Right cardiac atrium (tissue), 5 donors: ENCODE results near the gene DTNB. TPM values are rescaled to one million over a fixed set of nuclear protein-coding genes. Genes with fewer than 3 reads are reported as not detected.

Experiments used
- ATAC-seq, 2 donors: fragments of 200-7000 bp; cut with Tn5 transposase; one replicate each; pipeline versions ENCODE4 v1.8.0 to v1.9.1; 2020; ENCODE audit warnings: moderate library complexity in 2 of 2, mild to moderate bottlenecking in 1 of 2
- DNase-seq, 3 donors: peaks; one replicate each; pipeline ENCODE4 v3.0.0-alpha.2; 2020
- H3K27ac ChIP-seq: one replicate; pipeline ENCODE4 v1.5.1; 2013; ENCODE audit warnings: mild to moderate bottlenecking, low read length, control low read depth, moderate library complexity
- H3K27me3 ChIP-seq: one replicate; pipeline ENCODE4 v1.6.1; 2013; ENCODE audit not compliant: control insufficient read depth, insufficient read depth
- H3K4me1 ChIP-seq: one replicate; pipeline ENCODE4 v1.6.1; 2013; ENCODE audit warnings: low read length; ENCODE audit not compliant: control insufficient read depth, insufficient read depth
- H3K4me3 ChIP-seq: one replicate; pipeline ENCODE4 v1.5.1; 2013; ENCODE audit warnings: low read length, control low read depth
- H3K9me3 ChIP-seq: one replicate; pipeline ENCODE4 v1.6.1; 2013; ENCODE audit warnings: low read length; ENCODE audit not compliant: control insufficient read depth
- WGBS: extraction: QIAGEN DNeasy Blood & Tissue Kit; methylation state at CpG from one replicate; pipeline ENCODE4 v1.1.7; 2013; 5-methylcytosine and 5-hydroxymethylcytosine counted together
- intact Hi-C, 4 donors: fragments of 100-400 bp; cut with DNase I; formaldehyde crosslinking; loops; one replicate each; pipeline versions ENCODE4 v1.11.0 to v1.14.0; 2022 to 2023
- polyA plus RNA-seq: library from polyadenylated mRNA; stranded (reverse); fragments of 200-250 nt; gene quantifications from one replicate; pipeline ENCODE4 v1.2.3, GENCODE V29; 2013
- total RNA-seq, 4 donors: library from RNA; stranded (reverse); fragmentation: NEBNext Ultra II Directional; extraction: Animal tissue kit (Norgen Biotek cat#: 25700); gene quantifications; one replicate each; pipeline ENCODE4 v1.2.1, GENCODE V29; 2021
- donor health status: healthy with polysubstance abuse.
- donor health status: DM: no; HTN: yes; CAD: no.
- donor health status: DM: no; HTN: no; CAD: no.
- donor health status: DM: no; HTN: yes; CAD: no; lungs with severe emphysema.
- donor health status: DM: yes; HTN: yes; CAD: no.

DTNB gene
- total and polyA plus RNA-seq, 5 donors = 3.6 to 8.1 (median 6.0) TPM

DNA sequence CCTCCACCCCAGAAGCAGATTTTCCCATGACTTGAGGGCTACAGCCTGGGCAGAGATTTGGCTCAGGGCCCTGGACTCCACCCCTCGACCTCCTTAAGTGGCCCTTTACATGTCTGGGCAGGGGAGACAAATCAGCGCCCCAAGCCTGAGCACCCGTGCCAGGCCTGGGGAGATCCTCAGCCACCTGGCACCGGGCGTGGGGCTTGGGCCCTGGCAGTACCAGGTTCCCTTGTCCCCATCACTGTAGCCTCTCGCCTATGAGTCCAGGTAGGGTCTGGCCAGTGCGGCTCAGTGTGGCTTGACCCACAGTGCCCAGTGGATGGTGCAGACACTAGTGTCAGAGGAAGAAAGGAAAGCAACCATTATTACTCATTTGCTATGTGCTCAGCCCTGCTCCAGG is 309.6 kb downstream of the DTNB start:
- no peak overlapping the region for H3K27ac ChIP-seq
- no peaks in the 10 kb centered on the region for H3K9me3 ChIP-seq
- no peak overlapping the region for H3K4me3 ChIP-seq
- H3K27me3 ChIP-seq = no peaks in the 10 kb centered on the region
- ATAC-seq (no peak), DNase-seq (no peak)
- intact Hi-C loops = no loop called here
- no peaks in the 10 kb centered on the region for H3K4me1 ChIP-seq
- 89% methylated on average over 7 of the region's 7 CpGs for WGBS

DNA sequence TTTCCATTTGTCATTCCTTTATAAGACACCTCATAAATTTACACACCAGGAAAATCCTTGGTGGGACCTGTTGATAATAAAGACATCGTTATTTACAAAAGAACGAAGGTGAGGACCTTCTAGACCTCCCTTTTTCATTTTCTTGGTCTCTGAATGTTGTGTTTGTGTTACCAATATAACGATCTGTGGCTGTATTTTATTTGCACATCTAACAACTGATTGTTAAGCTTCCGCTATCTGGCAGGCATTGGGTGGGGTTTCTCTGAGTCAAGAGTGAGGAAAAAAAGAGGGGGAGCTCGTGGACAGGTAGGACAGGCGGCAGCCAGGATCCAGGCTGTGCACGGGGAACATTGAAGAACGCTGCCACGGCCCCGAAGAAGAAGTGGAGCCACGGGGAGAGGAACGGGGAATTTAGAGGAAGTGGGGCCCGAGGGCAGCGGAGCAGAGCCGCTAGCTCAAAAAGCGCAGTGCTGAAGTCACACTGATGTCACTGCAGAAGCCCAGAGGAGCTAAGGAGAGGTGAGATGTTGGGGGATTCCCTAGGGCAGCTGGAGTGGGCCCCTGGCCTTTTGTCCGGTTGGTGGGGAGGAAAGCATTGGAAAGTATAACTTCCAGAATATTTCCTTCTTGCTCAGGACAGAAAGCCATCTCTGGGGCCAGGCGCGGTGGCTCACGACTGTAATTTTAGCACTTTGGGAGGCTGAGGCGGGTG is 310.8 kb downstream of the DTNB start:
- DNase-seq (peak in 2 of 3 donors; percentile 74 to 75), ATAC-seq (peak; percentile 12 to 47)
- H3K27me3 ChIP-seq = no peaks in the 10 kb centered on the region
- no peaks in the 10 kb centered on the region for H3K9me3 ChIP-seq
- H3K27ac ChIP-seq = no peak overlapping the region
- intact Hi-C loops = no loop called here
- H3K4me1 ChIP-seq = no peaks in the 10 kb centered on the region
- peak overlapping the region; percentile 20 for H3K4me3 ChIP-seq
- WGBS = 50% methylated on average over 21 of the region's 21 CpGs

DNA sequence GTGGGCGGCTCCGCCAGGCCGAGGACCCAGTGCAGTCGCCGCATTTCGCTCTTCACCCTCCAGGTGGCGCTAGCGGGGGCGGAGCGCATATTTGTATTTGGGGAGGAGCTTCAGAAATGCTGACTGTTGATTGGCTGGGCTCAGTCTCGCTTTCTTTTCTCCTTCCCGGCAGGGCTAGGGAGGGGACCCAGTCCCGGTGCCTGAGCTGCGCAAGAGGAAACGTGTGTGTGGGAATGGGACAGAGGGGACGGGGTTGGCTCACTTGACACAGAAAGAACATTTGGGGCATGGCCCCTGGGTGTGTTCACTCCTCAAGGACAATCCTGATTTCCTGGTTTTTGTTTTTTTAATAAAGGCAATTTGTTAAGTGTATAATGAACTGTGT is 311.3 kb downstream of the DTNB start:
- Histone ChIP-seq H3K27me3 (no peaks in the 10 kb centered on the region), H3K27ac (peak overlapping the region; percentile 4), H3K9me3 (no peaks in the 10 kb centered on the region), H3K4me3 (peak overlapping the region; percentile 20), H3K4me1 (no peaks in the 10 kb centered on the region)
- peak; percentile 98 to 99 for ATAC-seq
- intact Hi-C loops = no loop called here
- DNase-seq = peak; percentile 88 to 96 (median 94)
- under 1% methylated on average over 16 of the region's 16 CpGs for WGBS

DNA sequence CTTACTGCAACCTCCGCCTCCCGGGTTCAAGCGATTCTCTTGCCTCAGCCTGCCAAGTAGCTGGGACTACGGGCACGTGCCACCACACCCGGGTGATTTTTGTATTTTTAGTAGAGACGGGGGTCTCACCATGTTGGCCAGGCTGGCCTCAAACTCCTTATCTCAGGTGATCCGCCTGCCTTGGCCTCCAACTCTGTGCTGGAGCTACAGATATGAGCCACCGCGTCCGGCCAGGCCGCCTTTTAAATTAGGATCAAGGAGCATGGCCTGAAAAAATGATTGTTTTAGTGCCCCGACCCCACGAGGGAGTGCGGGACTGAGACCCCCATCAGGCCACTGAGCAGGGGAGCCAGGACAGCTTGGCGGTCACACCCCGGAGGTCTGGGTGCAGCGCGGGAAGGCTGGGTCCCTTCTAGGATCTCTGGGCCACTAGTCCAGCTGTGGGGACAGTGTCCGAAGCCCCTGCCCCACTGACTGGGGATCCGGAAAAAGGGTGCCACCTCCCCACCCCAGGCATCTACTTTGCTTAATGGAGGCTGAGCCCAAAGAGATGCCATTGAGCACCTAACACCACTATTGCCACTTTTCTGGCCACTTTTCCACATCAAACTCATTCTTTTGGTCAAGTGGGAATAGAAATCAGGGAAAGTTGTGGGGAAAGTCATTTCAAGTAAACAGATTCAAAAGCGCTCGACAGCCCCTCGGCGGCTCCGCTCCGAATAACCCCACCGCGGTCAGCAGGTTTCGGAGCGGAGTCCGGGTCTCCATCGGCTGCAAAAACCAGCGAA is 311.9 kb downstream of the DTNB start:
- ATAC-seq (no peak), DNase-seq (no peak)
- Histone ChIP-seq H3K4me3 (peak overlapping the region; percentile 13), H3K4me1 (no peaks in the 10 kb centered on the region), H3K27ac (no peak overlapping the region), H3K27me3 (no peaks in the 10 kb centered on the region), H3K9me3 (no peaks in the 10 kb centered on the region)
- intact Hi-C loops = no loop called here
- 57% methylated on average over 34 of the region's 34 CpGs for WGBS

DNA sequence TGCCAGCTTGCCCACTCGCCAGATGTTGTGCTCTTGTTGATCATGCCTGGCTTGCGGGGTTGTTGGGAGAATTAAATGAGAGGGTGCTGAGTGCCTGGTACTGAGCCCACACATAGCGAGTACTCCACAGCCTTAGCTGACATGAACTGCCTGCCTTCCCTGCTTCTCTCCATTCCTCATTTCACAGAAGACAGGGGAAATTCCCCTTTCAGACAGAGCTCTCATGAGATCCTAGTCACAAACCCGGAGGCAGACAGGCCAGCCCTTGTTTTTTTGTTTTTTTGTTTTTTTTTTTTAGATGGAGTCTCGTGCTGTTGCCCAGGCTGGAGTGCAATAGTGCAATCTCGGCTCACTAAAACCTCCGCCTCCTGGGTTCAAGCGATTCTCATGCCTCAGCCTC is 314.5 kb downstream of the DTNB start:
- H3K4me1 ChIP-seq = no peaks in the 10 kb centered on the region
- ATAC-seq = no peak
- no peak overlapping the region for H3K27ac ChIP-seq
- DNase-seq = no peak
- intact Hi-C loops = loop anchor here in 1 of 4 donors (10.0 kb wide), 1 partner anchor 166 kb away; no protein-coding TSS in a partner anchor
- WGBS = 78% methylated on average over 8 of the region's 8 CpGs
- no peaks in the 10 kb centered on the region for H3K9me3 ChIP-seq
- H3K27me3 ChIP-seq = no peaks in the 10 kb centered on the region
- H3K4me3 ChIP-seq = no peak overlapping the region

DNA sequence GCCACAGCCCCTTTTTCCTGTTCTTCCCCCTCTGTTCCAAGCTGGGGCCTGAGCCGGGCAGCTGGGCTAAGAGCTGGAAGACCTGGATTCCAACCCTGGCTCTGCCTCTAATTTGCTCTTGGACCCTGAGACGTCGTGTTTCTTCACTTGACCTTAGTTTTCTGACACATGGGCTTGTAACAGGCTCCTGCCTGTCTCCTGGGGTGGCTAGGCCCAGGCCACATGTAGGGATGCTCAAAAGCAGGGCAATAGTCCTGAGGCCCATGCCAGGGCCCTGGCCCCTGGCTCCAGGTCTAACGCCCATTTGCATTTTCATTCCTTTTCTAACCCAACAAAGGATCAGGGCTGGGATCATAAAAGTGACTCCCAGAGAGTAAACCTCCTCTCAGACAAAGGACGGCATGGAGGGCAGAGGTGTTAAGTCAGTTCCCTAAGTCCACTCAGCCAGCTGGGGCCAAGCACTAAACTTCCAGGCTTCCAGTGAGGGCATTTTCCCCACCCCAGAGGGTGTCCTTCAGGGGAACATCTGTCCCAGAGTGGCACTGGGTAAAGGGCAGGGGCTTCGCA is 315.0 kb downstream of the DTNB start:
- DNase-seq = no peak
- no peak overlapping the region for H3K27ac ChIP-seq
- H3K4me1 ChIP-seq = no peaks in the 10 kb centered on the region
- H3K4me3 ChIP-seq = no peak overlapping the region
- no peaks in the 10 kb centered on the region for H3K27me3 ChIP-seq
- H3K9me3 ChIP-seq = no peaks in the 10 kb centered on the region
- no peak for ATAC-seq
- intact Hi-C loops = loop anchor here in 1 of 4 donors (10.0 kb wide), 1 partner anchor 166 kb away; no protein-coding TSS in a partner anchor
- 92% methylated on average over 6 of the region's 6 CpGs for WGBS

DNA sequence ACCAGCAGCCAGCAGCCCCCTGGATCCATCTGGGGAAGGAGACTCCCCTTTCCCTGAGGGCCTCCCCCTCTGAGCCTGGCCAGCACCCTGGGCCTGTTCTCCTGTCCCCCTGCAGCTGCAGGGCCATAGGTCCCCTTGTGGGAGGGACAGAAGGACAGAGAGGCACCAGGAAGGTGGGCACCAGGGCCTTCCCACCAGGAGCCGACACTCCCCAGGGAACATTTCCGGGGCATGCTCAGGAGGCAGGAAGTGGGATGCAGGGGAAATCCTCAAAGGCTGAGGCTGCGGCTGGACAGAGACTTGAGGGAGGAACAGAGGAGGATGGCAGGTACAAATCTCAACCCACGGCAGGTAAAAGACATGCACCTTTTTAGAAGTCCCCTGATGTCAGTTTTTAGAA is 317.3 kb downstream of the DTNB start:
- WGBS = 34% methylated on average over 4 of the region's 4 CpGs
- ATAC-seq (no peak), DNase-seq (no peak)
- no peaks in the 10 kb centered on the region for H3K4me1 ChIP-seq
- intact Hi-C loops = loop anchor here in 1 of 4 donors (10.0 kb wide), 1 partner anchor 169 kb away; no protein-coding TSS in a partner anchor
- H3K4me3 ChIP-seq = no peak overlapping the region
- H3K27me3 ChIP-seq = no peaks in the 10 kb centered on the region
- H3K27ac ChIP-seq = no peak overlapping the region
- H3K9me3 ChIP-seq = no peaks in the 10 kb centered on the region

DNA sequence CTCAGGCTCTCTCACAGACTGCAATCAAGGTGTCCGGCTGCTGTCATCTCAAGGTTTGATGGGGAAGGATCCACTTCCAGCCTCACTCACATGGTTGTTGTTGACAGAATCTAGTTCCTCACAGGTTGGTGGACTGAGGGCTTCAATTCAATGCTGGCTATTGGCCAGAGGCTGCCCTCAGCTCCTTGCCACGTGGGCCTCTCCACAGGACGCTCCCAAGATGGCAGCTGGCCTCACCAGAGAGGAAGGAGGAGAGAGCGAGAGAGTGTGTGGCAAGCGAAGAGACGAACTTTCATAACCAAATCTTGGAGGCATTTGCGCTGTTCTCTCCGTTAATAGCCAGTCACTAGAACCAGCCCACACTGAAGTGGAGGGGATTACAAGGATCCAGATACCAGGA is 318.1 kb downstream of the DTNB start:
- Histone ChIP-seq H3K4me1 (no peaks in the 10 kb centered on the region), H3K27me3 (no peaks in the 10 kb centered on the region), H3K4me3 (no peak overlapping the region), H3K27ac (no peak overlapping the region), H3K9me3 (no peaks in the 10 kb centered on the region)
- DNase-seq (no peak), ATAC-seq (no peak)
- 90% methylated on average over 8 of the region's 8 CpGs for WGBS
- intact Hi-C loops = loop anchor here in 1 of 4 donors (10.0 kb wide), 1 partner anchor 170 kb away; no protein-coding TSS in a partner anchor

DNA sequence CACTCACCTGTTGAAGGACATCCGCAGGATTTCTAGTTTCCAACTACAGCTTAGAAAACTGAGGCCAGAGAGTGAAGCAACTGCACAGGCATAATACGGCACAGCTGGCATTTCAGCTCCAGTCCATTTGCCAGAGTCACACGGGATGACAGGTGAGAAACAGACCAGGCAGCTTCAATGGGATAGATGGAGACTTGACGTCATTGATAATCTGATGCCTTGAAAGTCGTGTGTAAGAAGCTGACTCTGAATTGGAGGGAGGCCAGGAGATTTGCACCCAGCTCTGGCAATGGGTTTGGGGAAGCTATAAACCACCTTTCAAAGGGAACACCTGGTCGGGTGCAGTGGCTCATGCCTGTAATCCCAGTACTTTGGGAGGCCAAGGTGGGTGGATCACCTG is 319.3 kb downstream of the DTNB start:
- Histone ChIP-seq H3K4me1 (no peaks in the 10 kb centered on the region), H3K27ac (no peak overlapping the region), H3K27me3 (no peaks in the 10 kb centered on the region), H3K4me3 (no peak overlapping the region), H3K9me3 (no peaks in the 10 kb centered on the region)
- WGBS = 72% methylated on average over 6 of the region's 6 CpGs
- intact Hi-C loops = loop anchor here in 1 of 4 donors (10.0 kb wide), 1 partner anchor 171 kb away; no protein-coding TSS in a partner anchor
- DNase-seq (no peak), ATAC-seq (no peak)

DNA sequence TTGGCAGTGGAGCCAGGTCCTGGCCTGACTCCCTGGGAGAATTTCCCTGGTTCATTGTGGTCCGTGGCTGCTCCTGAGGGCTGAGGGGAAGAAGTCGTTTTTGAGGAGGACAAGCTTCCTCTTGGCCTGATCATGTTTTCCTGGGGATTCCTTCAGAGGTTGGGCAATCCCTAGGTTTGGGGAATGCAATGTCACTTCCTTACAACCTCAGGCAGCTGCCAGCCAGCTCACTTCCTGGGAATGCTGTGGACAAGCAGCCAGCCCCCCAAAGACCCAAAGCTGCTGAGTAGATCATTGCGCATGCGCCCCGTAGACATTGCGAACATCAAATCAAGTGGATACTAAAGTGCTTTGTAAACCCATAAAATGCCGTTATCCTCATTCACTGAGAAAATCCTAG is 324.0 kb downstream of the DTNB start:
- Histone ChIP-seq H3K27ac (no peak overlapping the region), H3K4me3 (no peak overlapping the region), H3K9me3 (no peaks in the 10 kb centered on the region), H3K4me1 (no peaks in the 10 kb centered on the region), H3K27me3 (no peaks in the 10 kb centered on the region)
- 78% methylated on average over 7 of the region's 7 CpGs for WGBS
- ATAC-seq (no peak), DNase-seq (no peak)
- intact Hi-C loops = no loop called here

DNA sequence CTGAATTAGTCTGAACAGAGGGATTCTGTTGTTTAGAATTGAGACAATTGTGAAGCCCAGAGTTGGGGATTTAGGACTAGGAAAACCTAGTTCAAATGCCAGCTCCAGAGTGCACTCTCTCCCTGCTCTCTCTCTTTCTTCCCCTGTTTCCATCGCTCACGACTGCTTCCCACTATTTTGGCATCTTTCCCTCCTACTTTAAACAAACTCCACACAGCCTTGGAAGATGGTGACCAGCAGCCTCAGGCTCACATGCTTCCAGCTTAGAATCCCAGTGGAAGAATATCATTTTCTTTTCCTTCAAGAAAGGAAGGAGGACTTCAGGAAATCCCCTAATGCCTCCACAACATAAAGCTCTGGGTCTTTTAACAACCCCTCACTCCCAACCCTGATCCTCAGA is 325.5 kb downstream of the DTNB start:
- Histone ChIP-seq H3K9me3 (no peaks in the 10 kb centered on the region), H3K4me3 (no peak overlapping the region), H3K4me1 (no peaks in the 10 kb centered on the region), H3K27me3 (no peaks in the 10 kb centered on the region), H3K27ac (no peak overlapping the region)
- intact Hi-C loops = no loop called here
- ATAC-seq (no peak), DNase-seq (no peak)
- WGBS = 40% methylated on average over 2 of the region's 2 CpGs
